ENCODE measurements around the gene MCRIP1.
A peak's percentile ranks its signal among the peaks of the same experiment; 100 is the strongest.
"Not testable (repeated sequence)": the region's sequence is repeated elsewhere in the genome, so short reads cannot be mapped to it uniquely, and the experiment has no call there.

The MCRIP1 gene

DNA sequence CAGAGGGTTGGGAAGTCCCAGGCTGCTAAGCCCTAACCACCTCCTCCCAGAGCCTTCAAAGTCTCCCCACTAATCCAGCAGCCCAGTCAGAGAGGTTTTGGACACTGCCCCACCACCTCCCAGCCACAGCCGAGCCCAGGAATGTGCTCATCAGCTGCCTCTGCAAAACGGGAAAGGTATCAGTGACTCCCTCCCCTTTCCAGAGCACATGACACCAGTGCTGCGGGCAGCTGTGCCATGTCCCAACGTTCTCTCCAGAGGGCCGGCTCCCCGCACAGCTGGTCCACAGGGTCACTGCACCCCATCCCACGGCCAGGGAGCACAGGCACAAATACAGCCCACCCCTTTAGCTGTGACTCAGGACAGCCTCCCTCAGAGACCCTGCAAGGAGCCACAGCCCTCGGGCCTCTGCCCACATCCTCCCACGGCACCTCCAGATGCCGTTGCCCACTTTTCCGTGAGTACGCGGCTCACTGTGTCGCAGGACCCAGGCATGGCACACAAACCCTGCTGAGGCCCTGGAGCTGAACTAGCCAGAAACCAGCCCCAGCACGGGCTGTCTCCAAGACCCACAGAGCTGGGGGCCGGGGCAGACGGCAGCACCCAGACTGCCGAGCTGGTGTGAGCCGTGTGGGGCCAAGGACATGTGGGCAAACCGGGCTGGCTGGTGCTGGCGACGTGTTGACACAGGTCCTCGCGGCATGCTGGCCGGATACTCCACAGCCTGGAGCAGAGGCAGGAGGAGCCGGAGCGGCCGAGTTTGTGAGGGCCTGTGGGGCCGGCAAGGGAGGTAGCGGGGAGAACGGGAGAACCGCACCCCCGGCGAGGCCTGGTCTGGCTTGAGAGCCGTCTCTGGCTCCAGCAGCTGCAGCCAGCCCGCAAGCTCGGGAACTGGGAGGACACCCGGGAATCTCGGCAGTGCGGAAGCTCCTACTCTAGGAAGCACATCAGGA is 8.0 kb upstream of the MCRIP1 start:
- no peak for DNase-seq (ENCODE audit: low spot score in 2 of 2)
- H3K36me3 ChIP-seq (replicated peaks), result peaks cover 37% of the 10 kb centered on the region
- no peaks in the 10 kb centered on the region for H3K4me1 ChIP-seq
- H3K27me3 ChIP-seq (ENCODE audit: low read depth), result no peaks in the 10 kb centered on the region
- H3K4me3 ChIP-seq, result no peak overlapping the region
- no peaks in the 10 kb centered on the region for H3K9me3 ChIP-seq
- in situ Hi-C loops (cut with MboI; ENCODE audit: low sequenced_read_pairs), result no loop called here

GRCh38 chr17:81840059-81840458 is 7.0 kb upstream of the MCRIP1 start:
- peaks cover 27% of the 10 kb centered on the region for H3K36me3 ChIP-seq (replicated peaks)
- H3K4me1 ChIP-seq; H3K4me3 ChIP-seq; H3K9me3 ChIP-seq; DNase-seq (ENCODE audit: low spot score in 2 of 2); in situ Hi-C loops (cut with MboI; ENCODE audit: low sequenced_read_pairs); H3K27me3 ChIP-seq (ENCODE audit: low read depth): not testable (repeated sequence)

- in situ Hi-C loops (cut with MboI; ENCODE audit: low sequenced_read_pairs), result no loop called here
- H3K4me3 ChIP-seq, result no peak overlapping the region
- H3K36me3 ChIP-seq (replicated peaks), result peaks cover 24% of the 10 kb centered on the region
- H3K27me3 ChIP-seq (ENCODE audit: low read depth), result no peaks in the 10 kb centered on the region
- no peaks in the 10 kb centered on the region for H3K4me1 ChIP-seq
- H3K9me3 ChIP-seq, result no peaks in the 10 kb centered on the region
- DNase-seq (ENCODE audit: low spot score in 2 of 2), result no peak
Measured at GRCh38 chr17:81839301-81839700, 6.2 kb upstream of the MCRIP1 start.

DNA sequence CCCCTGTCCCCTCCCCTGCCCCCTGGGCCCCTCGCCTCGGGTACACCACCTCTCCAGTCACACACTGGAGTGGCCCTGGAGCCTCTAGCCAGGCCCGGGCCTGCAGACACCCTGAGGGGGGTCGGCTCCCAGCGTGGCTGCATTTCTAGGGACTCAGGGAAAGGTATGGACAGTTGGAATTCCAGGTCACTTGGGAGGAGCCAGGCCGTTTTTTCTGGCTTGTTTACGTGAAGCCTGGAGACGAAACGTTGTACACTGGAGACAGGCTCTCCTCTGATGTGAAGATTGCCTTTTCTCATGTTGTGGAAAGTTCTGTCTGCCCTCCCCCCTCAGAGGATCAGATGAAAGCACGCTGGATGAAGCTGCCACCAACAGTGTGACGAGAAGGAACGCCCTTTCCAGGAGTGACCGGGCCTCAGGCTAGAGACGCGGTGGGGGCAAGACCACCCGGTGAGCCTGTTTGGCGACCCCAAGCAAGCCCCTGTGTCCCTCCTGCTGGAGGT is 5.7 kb upstream of the MCRIP1 start:
- H3K4me3 ChIP-seq, result no peak overlapping the region
- H3K27me3 ChIP-seq (ENCODE audit: low read depth), result no peaks in the 10 kb centered on the region
- in situ Hi-C loops (cut with MboI; ENCODE audit: low sequenced_read_pairs), result no loop called here
- no peaks in the 10 kb centered on the region for H3K9me3 ChIP-seq
- no peak for DNase-seq (ENCODE audit: low spot score in 2 of 2)
- H3K36me3 ChIP-seq (replicated peaks), result peaks cover 19% of the 10 kb centered on the region
- peaks cover 3% of the 10 kb centered on the region; the same call in 1 of the 2 replicates for H3K4me1 ChIP-seq

DNA sequence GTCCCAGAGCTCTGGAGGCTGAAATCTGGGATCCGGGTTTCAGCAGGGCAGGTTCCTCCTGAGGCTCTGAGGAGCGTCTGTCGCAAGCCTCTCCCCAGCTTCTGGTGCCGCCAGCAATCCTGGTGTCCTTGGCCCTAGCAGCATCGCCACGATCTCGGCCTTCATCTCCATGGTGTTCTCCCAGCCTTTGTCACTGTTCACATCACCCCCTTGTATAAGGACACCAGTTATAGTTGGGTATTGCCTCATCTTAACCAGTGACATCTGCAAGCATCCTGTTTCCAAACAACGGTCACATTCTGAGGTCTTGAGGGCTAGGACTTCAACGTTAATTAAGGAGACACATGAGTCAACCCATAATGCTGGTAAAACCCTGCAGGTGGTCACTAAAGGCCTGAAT is 4.5 kb upstream of the MCRIP1 start:
- DNase-seq (ENCODE audit: low spot score in 2 of 2), result no peak
- peaks cover 7% of the 10 kb centered on the region for H3K36me3 ChIP-seq (replicated peaks)
- peaks cover 3% of the 10 kb centered on the region; the same call in 1 of the 2 replicates for H3K4me1 ChIP-seq
- H3K27me3 ChIP-seq (ENCODE audit: low read depth), result no peaks in the 10 kb centered on the region
- in situ Hi-C loops (cut with MboI; ENCODE audit: low sequenced_read_pairs), result no loop called here
- no peaks in the 10 kb centered on the region for H3K9me3 ChIP-seq
- H3K4me3 ChIP-seq, result no peak overlapping the region

GRCh38 chr17:81834831-81835267 is 1.8 kb upstream of the MCRIP1 start, which contains the start of gene PPP1R27:
Gene PPP1R27 (minus strand): TSS chr17:81835050. CDS start chr17:81834953, 97 bp downstream.
- no peaks in the 10 kb centered on the region for H3K27me3 ChIP-seq (ENCODE audit: low read depth)
- H3K9me3 ChIP-seq, result no peaks in the 10 kb centered on the region
- H3K4me1 ChIP-seq, result peaks cover 9% of the 10 kb centered on the region
- DNase-seq (ENCODE audit: low spot score in 2 of 2), result no peak
- H3K4me3 ChIP-seq, result peak within 1 kb of the TSS; percentile 81
- in situ Hi-C loops (cut with MboI; ENCODE audit: low sequenced_read_pairs), result no loop called here
- H3K36me3 ChIP-seq (replicated peaks), result peaks cover 4% of the 10 kb centered on the region; the same call in 1 of the 2 replicates

DNA sequence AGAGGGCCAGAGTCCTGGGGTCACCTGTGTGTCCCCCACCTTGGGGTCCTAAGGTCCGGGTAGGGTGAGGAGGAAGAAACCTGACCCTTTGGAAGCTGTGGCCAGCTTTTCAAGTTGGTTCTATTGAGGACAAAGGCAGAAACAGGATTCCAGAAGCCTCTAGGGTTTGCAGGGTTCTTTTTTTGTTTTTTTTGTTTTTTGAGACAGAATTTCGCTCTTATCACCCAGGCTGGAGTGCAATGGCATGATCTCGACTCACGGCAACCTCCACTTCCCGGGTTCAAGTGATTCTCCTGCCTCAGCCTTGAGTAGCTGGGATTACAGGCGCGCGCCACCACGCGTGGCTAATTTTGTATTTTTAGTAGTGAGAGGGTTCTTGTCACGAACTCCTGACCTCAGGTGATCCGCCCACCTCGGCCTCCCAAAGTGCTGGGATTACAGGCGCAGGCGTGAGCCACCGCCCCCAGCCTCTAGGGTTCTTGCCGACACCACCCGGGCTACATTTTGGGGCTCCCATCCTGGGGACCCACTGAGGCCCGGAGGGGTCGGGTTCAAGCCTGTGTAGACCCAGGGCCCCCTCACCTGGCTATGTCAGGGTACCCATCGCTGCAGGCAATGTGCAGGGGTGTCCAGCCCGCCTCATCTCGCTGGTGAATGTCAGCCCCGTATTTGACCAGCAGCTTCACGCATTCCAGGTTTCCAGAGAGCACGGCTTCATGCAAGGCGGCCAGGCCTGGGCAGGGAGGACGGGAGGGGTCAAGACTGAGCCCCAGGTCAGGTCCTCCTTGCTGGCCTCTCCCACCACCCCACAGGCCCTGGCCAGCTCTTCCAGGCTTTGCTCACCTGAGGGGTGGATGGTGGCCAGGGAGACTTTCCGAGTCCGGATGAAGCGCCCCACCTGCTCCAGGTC is 1.1 kb upstream of the MCRIP1 start:
- no peaks in the 10 kb centered on the region for H3K9me3 ChIP-seq
- DNase-seq (ENCODE audit: low spot score in 2 of 2), result no peak
- peak overlapping the region; percentile 81 for H3K4me3 ChIP-seq
- in situ Hi-C loops (cut with MboI; ENCODE audit: low sequenced_read_pairs), result no loop called here
- H3K36me3 ChIP-seq (replicated peaks), result peaks cover 4% of the 10 kb centered on the region; the same call in 1 of the 2 replicates
- no peaks in the 10 kb centered on the region for H3K27me3 ChIP-seq (ENCODE audit: low read depth)
- H3K4me1 ChIP-seq, result peaks cover 9% of the 10 kb centered on the region

DNA sequence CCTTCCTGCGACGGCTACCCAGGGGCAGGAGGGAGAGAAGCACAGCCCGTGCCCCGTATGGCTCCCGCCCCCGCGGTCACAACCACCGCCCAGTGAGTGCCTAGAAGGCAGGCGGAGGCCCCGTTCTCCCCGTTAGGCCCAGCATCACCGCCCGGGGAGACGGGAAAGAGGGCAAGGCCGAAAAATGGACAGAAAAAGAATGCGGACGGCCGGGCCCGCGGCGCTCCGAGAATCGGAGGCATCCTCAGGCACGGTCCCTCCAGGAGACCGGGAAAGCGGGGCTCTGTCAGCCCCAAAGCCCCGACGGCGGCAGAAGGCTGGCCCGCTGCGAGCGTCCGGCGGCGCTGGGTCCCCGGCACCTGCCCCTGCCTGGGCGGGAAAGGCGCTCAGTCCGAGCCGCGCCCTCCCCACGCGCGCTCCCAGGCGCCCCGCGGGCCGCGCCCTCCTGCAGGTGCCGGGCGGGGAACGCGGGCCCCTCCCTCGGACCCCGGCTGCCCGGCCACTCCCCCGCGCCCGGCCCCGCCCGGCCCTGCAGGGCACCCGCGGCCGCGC is 407 bp downstream of the MCRIP1 start:
- Histone ChIP-seq H3K4me3 (peak overlapping the region; percentile 58), H3K27me3 (ENCODE audit: low read depth) (no peaks in the 10 kb centered on the region), H3K9me3 (no peaks in the 10 kb centered on the region), H3K36me3 (replicated peaks) (peaks cover 4% of the 10 kb centered on the region; the same call in 1 of the 2 replicates), H3K4me1 (peaks cover 9% of the 10 kb centered on the region)
- DNase-seq (ENCODE audit: low spot score in 2 of 2), result peak in 1 of 2 experiments; percentile 4
- in situ Hi-C loops (cut with MboI; ENCODE audit: low sequenced_read_pairs), result no loop called here

DNA sequence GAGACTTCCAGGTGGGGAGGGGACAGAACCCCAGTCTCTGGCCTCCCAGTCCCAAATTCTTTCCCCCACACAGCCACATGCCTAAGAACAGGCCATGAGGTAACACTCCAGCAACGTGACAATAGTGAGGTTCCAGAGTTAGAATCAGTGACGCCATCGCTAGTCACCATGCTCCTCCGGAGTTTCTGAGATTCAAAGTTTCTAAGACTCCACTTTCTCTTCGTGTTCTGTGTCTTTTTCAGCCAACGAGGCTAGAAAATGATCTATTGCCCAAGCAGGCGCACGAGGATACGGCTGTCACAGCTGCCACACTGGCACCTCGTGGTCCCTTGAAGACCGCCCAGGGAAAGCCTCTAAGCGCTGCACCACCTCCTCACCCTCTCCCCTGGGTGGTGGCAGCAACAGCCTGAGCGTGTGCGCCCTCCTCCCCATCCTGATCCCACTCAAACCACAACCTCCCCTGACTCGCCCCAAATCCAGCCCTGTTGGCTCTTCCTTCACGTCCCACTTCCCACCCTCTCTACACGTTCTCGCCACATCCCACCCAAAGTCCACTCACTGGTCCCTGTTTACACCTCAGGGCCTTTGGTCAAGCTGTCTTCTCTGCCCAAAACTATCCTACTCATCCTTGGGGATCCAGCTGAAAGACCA is 1.0 kb downstream of the MCRIP1 start:
- Histone ChIP-seq H3K4me3 (peak overlapping the region; percentile 58), H3K36me3 (replicated peaks) (peaks cover 4% of the 10 kb centered on the region; the same call in 1 of the 2 replicates), H3K4me1 (peaks cover 9% of the 10 kb centered on the region), H3K27me3 (ENCODE audit: low read depth) (no peaks in the 10 kb centered on the region), H3K9me3 (no peaks in the 10 kb centered on the region)
- no peak for DNase-seq (ENCODE audit: low spot score in 2 of 2)
- in situ Hi-C loops (cut with MboI; ENCODE audit: low sequenced_read_pairs), result no loop called here

- Histone ChIP-seq H3K4me1 (peaks cover 9% of the 10 kb centered on the region), H3K27me3 (ENCODE audit: low read depth) (no peaks in the 10 kb centered on the region), H3K36me3 (replicated peaks) (peaks cover 4% of the 10 kb centered on the region; the same call in 1 of the 2 replicates), H3K9me3 (no peaks in the 10 kb centered on the region), H3K4me3 (no peak overlapping the region)
- DNase-seq (ENCODE audit: low spot score in 2 of 2), result no peak
- in situ Hi-C loops (cut with MboI; ENCODE audit: low sequenced_read_pairs), result no loop called here
Measured at GRCh38 chr17:81831563-81831956, 1.5 kb downstream of the MCRIP1 start.

DNA sequence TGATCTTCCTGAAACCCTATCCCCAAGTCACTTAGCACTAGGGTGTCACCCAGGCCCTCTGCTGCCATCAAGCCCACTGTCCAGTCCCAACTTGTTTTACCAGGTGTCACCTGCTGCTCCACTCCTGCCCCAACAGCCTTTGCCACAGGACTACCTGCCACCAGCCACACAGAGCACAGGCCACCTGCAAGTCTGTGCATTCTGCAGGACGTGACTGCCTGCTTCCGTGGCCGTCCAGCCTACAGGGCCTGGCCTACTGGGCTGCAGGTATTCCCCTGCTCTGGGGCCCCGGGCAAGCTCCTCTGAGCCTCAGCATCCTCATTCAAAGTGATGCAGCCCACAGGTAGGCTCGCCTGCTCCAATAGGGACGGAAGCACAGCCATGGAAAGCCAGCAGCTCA is 3.2 kb downstream of the MCRIP1 start:
- peaks cover 9% of the 10 kb centered on the region for H3K4me1 ChIP-seq
- DNase-seq (ENCODE audit: low spot score in 2 of 2), result no peak
- in situ Hi-C loops (cut with MboI; ENCODE audit: low sequenced_read_pairs), result no loop called here

GRCh38 chr17:81828656-81829055 is 4.4 kb downstream of the MCRIP1 start:
- peaks cover 7% of the 10 kb centered on the region for H3K4me1 ChIP-seq
- no peak overlapping the region for H3K4me3 ChIP-seq
- H3K36me3 ChIP-seq (replicated peaks), result no peaks in the 10 kb centered on the region
- H3K9me3 ChIP-seq, result no peaks in the 10 kb centered on the region
- in situ Hi-C loops (cut with MboI; ENCODE audit: low sequenced_read_pairs), result no loop called here
- H3K27me3 ChIP-seq (ENCODE audit: low read depth), result no peaks in the 10 kb centered on the region
- no peak for DNase-seq (ENCODE audit: low spot score in 2 of 2)

More for the DNA sequence above, 3.2 kb downstream of the MCRIP1 start:
- no peak overlapping the region for H3K4me3 ChIP-seq
- peaks cover 4% of the 10 kb centered on the region; the same call in 1 of the 2 replicates for H3K36me3 ChIP-seq (replicated peaks)
- no peaks in the 10 kb centered on the region for H3K9me3 ChIP-seq
- H3K27me3 ChIP-seq (ENCODE audit: low read depth), result no peaks in the 10 kb centered on the region

All from HAP-1 (cell line).